SKM-1 (cell line): ENCODE measurements around the gene WNT9A.

Source experiments
- DNase-seq: peaks from one replicate; lab custom pipeline; 2025; ENCODE audit not compliant: unreplicated experiment; lab: John Stamatoyannopoulos, UW

WNT9A gene

GRCh38 chr1:227954163-227954850 lies 6.6 kb upstream of the WNT9A start:
- DNase-seq, result no peak

- DNase-seq, result no peak
Measured at GRCh38 chr1:227953022-227953412, 5.3 kb upstream of the WNT9A start.

- no peak for DNase-seq
Measured at GRCh38 chr1:227952374-227953021, 4.8 kb upstream of the WNT9A start.

- DNase-seq, result no peak
Measured at GRCh38 chr1:227951624-227952373, 4.1 kb upstream of the WNT9A start.

- DNase-seq, result no peak
Measured at GRCh38 chr1:227950735-227951346, 3.1 kb upstream of the WNT9A start.

- DNase-seq, result no peak
Measured at GRCh38 chr1:227949954-227950734, 2.4 kb upstream of the WNT9A start.

GRCh38 chr1:227949341-227949921 lies 1.7 kb upstream of the WNT9A start:
- no peak for DNase-seq

GRCh38 chr1:227948493-227949260 lies 945 bp upstream of the WNT9A start:
- DNase-seq, result no peak

- DNase-seq, result no peak
Measured at GRCh38 chr1:227947386-227947675, 401 bp downstream of the WNT9A start.

GRCh38 chr1:227946624-227947385 lies 927 bp downstream of the WNT9A start:
- no peak for DNase-seq

- no peak for DNase-seq
Measured at GRCh38 chr1:227945891-227946623, 1.7 kb downstream of the WNT9A start.

GRCh38 chr1:227944931-227945890 lies 2.5 kb downstream of the WNT9A start:
- no peak for DNase-seq

GRCh38 chr1:227944090-227944930 lies 3.4 kb downstream of the WNT9A start:
- DNase-seq, result no peak

GRCh38 chr1:227943381-227944089 lies 4.2 kb downstream of the WNT9A start:
- no peak for DNase-seq

GRCh38 chr1:227942716-227943261 lies 4.9 kb downstream of the WNT9A start:
- no peak for DNase-seq
